T-helper 22 cell (primary cell): ENCODE measurements around the gene EPHX1.

Experiments used
- DNase-seq: peaks from one replicate; pipeline ENCODE4 v3.0.0-alpha.2; 2020; ENCODE audit warnings: low read depth

EPHX1 gene

DNA sequence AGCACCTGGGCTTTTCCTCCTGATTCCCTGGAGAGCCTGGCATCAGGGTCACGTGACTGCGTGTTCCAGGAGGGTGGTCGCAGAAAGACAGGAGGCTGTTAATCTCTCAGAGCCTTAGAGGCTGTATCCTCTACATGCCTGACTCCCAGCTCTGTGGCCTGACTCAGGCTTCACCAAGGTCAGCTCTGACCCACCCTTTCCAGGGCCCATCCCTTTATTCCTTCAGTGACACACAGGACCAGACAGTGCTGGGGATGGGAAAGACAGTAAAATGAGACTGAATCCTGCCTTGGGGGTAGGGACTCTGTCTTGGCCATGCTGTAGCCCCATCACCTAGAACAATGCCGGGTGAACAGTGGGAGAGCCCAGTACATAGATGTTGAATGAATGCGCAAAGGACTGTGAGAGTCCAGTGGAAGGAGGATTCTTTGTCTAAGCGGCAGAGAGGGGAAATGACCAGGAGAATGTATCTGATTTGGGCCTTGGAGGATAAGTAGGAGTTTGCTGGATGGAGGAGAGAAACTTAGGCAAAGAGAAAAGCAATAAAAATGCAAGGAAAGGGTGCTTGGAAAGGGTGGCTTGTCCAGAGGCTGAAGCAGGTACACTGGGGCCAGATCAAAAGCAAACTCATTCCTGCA, 33.0 kb downstream of the EPHX1 start:
- no peak for DNase-seq

DNA sequence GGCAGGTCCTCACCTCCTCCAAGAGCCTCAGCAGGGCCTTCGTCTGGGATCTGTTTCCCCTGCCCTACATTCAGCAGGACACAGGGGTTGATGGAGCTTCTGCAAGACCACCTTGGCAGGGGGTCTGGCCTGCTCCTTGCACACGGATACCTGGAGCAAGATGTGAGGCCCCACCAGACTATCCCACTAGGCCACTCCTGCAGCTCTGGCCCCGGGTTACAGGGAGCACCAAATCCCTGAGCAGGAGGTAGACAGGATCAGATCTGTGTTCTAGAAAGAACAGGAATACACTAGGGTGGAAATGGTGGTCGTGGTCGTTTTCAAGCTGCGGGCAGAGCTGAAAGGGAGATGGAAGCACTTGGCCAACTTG, 33.5 kb downstream of the EPHX1 start:
- DNase-seq, result no peak

- DNase-seq, result no peak
These were observed 34.5 kb downstream of the EPHX1 start for GRCh38 chr1:225844236-225845061.

GRCh38 chr1:225845097-225845496, 35.2 kb downstream of the EPHX1 start:
- DNase-seq, result no peak

- DNase-seq, result no peak
These were observed 35.8 kb downstream of the EPHX1 start for GRCh38 chr1:225845571-225846259.

GRCh38 chr1:225846331-225847310, 36.7 kb downstream of the EPHX1 start:
- no peak for DNase-seq

GRCh38 chr1:225847610-225848009, 37.7 kb downstream of the EPHX1 start:
- no peak for DNase-seq

DNA sequence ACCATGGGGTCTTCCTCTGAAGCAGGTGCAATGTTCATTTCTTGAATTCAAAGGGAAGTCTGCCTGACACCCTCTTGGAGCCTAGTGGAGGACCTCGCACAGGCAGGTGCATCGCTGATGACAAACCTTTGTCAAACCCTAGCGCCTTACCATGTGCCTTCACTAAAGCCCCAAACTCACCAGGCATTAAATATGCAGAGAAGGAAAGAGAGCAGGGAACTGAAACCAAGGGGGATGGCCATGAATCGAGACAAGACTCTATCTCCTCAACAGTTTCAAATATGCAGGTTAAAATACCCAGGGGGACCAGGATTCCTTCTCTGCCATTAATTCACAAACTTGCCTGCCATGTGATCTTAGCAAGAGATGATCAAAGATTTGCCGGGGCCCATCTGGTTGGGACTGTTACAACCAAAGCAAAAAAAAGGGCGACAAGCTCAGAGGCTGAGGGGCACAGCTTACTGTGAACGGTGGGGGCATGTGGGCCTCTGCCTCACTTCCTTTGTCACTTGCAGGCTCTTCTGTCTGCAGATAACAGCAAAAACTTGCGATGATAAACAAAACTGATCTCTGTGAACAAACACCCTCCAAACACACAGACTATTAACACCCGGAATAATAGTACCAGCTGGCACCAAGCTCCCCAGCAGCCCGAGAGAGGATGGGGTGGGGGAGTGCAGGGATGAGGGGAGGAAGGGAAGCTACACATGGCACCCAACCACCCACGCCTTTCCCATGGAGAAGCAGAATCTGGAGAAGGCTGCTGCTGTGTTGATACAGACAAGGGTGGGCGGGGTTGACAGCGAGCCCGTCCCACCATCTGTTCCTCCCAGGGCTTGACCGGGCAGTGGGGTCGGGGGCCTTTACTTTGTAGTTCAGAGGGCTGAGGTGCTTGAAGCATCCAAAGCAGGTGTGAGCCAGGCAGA, 38.4 kb downstream of the EPHX1 start:
- DNase-seq, result no peak

- no peak for DNase-seq
These were observed 40.0 kb downstream of the EPHX1 start for GRCh38 chr1:225849925-225850324.

GRCh38 chr1:225850370-225850769, 40.4 kb downstream of the EPHX1 start:
- no peak for DNase-seq

DNA sequence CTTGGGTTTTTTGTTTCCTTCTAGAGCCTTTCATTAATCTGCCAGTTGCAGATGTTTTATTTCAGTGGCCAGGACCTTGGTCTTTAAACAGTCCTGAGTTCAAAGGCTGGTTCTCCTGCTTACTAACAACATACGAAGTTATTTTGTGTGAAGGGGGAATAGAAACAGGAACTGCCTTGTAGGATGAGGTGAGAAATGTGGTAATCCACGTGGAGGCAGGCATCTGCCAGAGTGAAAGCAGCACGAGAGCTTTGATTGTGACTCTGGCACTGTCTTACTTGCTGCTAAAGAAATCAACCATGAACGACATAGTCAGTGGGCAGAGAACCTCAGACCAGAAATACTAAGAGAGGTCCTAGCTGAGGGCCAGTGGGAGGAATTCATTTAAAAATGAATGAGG, 41.9 kb downstream of the EPHX1 start:
- DNase-seq, result no peak

GRCh38 chr1:225852413-225853124, 42.6 kb downstream of the EPHX1 start:
- no peak for DNase-seq

- DNase-seq, result no peak
These were observed 43.5 kb downstream of the EPHX1 start for GRCh38 chr1:225853441-225853840.

GRCh38 chr1:225855503-225856300, 45.8 kb downstream of the EPHX1 start:
- DNase-seq, result no peak

- DNase-seq, result no peak
These were observed 47.3 kb downstream of the EPHX1 start for GRCh38 chr1:225857256-225857655.

- no peak for DNase-seq
These were observed 49.2 kb downstream of the EPHX1 start for GRCh38 chr1:225859151-225859550.

DNA sequence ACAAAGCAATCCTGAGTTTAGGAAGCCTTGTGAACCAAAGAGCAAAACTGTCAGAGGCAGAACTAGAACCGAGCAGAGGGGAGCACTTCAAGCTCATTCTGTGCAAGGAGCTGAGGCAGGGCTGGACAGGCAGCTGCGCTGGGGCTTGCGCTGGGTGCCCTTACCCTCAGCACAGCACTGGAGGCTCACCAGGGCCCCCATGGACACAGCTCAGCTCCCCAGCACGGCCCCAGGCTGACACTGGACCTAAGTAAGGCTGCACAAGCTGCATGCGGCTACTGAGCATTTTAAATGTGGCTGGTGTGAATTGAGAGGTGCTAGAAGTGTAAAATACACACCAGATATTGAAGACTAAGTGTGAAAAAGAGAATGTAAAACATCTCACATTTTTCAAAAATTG, 50.2 kb downstream of the EPHX1 start:
- no peak for DNase-seq

- DNase-seq, result no peak
These were observed 51.0 kb downstream of the EPHX1 start for GRCh38 chr1:225860876-225861441.
